ENCODE data around the gene LTC4S.
"Not testable (repeated sequence)": the region's sequence is repeated elsewhere in the genome, so short reads cannot be mapped to it uniquely, and the experiment has no call there.

The LTC4S gene

DNA sequence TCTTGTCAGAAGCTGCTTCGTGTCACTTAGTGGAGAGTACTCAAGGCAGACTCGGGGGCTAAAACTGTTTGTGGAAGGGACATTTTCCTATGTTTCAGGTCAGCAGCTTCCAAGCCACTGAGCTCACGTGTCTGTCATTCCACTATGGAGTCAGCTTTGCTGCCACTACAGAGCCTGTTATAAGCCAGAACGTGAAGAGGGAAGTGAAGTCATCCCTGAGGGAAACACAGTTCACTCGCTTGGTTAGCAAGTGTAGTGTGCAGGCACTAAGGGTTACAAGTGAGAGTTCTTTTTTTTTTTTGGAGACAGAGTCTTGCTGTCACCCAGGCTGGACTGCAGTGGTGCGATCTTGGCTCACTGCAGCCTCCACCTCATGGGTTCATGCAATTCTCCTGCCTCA lies 24.5 kb upstream of the LTC4S start:
- no peak for DNase-seq (ENCODE audit: low read depth in 1 of 2, low spot score in 1 of 2)

DNA sequence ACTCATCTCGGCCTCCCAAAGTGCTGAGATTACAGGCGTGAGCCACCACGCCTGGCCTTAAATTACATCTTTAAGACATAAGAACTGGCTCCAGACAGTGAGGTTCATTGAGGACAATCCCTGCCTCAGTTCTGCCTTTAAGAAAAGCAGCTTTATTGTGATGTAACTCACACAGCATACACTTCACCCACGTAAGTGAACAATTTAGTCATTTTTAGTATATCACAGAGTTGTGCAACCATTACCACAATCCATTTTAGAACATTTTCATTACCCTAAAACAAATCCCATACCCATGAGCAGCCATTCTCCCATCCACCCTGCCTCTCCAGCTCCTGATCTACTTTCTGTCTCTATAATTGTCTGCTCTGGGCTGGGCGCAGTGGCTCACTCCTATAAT lies 24.0 kb upstream of the LTC4S start:
- no peak for DNase-seq (ENCODE audit: low read depth in 1 of 2, low spot score in 1 of 2)

DNA sequence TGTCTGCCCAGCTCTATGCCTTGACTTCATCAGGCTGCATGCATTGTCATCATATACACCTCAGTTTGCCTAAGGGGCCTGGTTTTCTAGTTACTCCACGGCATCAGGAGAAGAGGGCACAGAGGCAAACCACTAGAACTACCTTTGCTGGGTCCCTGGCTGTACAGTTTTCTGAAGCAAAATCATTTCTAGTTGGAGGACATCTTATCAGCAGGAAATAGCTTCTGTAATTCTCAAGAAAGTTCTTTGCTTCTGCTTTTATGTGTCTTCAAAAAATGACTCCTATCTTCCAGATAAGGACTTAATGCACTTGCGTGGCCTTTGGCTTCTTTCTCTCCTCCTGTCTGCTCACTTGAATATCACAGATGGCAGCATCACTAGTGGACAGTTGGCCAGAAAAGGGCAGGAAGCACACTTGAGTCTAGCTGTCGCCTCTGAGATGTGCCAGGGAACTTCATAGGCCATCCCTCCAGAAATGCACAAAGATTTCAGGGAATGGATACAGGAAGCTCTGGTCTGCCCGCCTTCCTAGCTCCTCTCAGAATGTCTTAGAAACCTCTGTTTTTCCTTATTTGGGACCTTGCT lies 22.4 kb upstream of the LTC4S start:
- DNase-seq (ENCODE audit: low read depth in 1 of 2, low spot score in 1 of 2): no peak

DNA sequence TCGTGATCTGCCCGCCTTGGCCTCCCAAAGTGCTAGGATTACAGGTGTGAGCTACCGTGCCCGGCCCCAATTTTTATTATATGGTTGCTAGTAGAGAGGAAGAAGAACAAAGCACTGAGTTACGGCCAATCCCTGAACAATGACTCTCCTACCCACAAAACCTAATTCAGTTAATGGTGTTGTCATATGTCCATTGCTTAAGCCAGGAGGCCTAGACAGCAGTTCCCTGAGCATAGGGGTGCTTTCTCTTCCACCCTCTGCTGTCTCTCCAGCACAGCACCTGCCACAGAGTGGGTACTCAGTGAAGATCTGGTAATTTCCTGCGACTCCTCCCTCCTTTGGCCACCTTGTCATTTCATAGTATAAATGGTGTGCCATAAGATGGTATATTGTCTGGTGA lies 21.4 kb upstream of the LTC4S start:
- DNase-seq (ENCODE audit: low read depth in 1 of 2, low spot score in 1 of 2): no peak

DNA sequence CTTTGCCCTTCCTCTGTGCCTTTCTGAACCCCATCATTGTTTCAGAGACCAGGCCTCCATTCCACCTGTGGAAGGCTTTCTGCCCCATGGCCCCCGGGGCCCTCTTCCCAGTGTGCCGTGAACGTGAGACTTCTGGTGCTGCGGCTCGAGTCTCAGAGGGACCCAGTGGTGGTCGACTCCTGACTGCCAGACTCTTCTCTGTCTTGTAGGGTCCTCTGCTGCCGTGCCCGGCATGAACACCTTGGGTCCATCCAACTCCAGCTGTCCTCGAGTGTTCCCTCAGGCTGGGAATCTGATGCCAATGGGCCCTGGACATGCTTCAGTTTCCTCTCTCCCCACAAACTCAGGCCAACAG lies 20.1 kb upstream of the LTC4S start:
- DNase-seq (ENCODE audit: low read depth in 1 of 2, low spot score in 1 of 2): no peak

DNA sequence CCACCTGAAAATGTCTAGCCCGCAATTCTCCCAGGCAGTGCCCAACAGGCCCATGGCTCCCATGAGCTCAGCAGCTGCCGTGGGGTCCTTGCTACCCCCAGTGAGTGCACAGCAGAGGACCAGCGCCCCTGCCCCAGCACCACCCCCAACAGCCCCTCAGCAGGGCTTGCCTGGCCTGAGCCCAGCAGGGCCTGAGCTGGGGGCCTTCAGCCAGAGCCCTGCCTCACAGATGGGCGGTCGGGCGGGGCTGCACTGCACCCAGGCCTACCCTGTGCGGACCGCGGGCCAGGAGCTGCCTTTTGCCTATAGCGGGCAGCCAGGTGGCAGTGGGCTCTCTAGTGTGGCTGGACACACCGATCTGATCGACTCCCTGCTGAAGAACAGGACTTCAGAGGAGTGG lies 19.3 kb upstream of the LTC4S start:
- DNase-seq (ENCODE audit: low read depth in 1 of 2, low spot score in 1 of 2): no peak

DNA sequence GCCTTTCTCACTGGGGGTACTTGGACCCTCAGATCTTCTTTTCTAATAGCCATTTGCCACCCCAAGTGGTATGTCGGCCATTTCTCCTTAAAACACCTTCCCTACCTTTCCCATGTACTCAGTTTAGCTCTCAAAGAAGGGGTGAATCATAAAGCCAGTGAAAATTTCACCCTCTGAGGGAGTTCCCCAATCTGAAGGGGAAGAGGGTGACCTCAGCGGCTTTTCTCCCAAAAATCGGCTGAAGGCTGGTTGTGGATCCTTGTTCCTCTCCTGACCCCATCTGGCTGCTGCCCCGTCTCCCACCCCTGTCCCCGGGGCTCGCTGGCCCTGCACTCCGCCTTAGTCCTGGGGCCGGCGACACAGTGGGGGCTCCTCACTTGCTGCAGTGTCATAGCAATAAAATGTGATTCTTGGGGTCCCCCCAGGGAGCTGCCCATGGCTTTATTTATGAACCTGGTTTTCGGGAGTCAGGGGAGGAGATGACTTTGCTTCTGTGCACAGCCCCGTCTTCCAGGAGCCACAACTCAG lies 17.3 kb upstream of the LTC4S start:
- no peak for DNase-seq (ENCODE audit: low read depth in 1 of 2, low spot score in 1 of 2)

DNA sequence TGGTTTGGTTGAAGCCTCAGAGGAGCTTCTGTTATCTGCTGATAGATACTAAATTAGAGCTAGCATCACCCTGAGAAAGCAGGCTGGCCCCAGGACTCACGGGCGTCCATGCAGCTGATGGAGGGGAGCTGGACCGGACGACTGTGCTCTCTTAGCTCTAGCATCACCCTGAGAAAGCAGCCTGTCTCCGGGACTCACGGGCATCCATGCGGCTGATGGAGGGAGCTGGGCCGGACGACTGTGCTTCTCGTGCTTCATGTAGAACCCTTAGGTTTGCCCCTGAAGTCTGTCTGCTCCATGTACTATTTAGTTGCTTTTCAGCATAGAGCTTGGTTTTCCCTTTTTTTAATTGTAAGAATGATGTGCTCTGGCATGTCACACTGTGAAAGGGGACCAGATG lies 16.3 kb upstream of the LTC4S start:
- DNase-seq (ENCODE audit: low read depth in 1 of 2, low spot score in 1 of 2): no peak

DNA sequence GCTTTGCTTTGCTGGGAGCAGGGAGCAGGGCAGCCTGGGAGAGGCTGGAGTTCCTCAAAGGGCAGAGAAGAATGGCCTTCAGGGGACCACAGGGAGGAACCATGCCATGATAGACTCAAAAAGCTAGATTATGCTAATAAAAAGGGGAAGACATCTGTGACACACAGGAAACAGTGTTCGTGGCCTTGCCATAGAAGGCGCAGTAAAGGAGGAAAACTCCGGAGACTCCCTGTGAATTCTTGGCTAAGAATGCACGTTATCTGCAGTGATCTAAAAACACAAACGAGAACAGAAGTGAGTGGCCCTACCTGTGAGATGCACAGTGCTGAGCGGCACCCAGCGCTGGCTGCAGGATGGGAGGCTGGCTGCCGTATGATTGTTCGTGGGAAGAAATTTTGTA lies 15.9 kb upstream of the LTC4S start:
- DNase-seq (ENCODE audit: low read depth in 1 of 2, low spot score in 1 of 2): no peak

DNA sequence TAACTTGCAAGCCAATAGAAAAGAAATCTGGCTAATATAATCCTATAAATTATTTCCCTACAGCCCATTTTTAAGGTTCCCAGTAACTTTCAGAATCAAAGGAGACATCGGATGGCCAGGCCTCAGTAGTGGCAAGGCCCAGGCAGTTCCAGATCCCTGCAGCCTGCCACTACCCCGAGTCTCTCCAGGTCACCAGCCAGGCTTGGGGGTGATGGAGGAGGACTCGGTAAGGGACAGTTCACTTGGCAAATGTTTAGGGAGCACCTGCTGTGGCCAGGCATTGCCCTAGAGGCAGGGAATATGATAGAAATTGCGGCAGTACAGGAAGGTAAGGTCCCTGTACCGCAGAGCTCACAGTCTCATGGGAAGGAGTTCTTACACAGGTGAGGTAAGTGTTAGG lies 15.2 kb upstream of the LTC4S start:
- DNase-seq (ENCODE audit: low read depth in 1 of 2, low spot score in 1 of 2): no peak

DNA sequence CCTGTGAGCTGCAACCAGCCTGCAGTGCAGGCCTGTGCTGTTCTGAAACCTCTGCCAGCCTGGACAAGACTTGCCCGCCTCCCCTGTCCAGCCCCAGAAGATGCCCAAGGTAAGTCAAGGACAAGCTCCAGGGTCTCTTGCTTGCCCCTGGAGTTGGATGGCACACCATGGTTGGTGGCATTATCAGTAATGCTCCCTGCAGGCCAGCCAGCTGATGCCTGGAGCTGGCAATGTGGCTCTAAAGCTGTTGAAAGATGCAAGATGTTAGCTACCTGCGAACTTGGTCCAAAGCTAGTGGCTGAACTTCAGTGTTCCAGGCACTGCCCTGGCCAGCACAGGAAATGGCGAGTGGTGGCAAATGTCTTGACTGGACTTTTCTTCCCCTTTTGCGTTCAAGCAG lies 14.0 kb upstream of the LTC4S start:
- DNase-seq (ENCODE audit: low read depth in 1 of 2, low spot score in 1 of 2): no peak

DNA sequence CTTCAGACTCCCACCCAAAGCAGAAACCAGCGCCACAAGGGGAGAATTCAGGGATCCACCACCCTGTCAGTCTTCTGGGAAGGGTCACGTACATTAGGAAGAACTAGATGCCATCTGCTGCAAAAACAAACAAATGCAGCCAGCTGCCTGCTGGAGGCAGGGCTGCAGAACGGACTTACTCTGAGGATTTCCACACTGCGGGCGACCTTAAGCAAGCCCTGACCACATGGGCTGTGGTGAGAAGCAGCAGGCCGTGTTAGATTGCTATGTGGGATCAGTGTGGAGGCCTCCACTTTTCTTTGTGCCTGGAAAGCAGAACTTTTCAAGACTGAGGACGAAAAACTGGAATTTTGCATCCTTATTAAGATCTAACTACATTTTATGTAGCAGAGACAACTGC lies 13.4 kb upstream of the LTC4S start:
- DNase-seq (ENCODE audit: low read depth in 1 of 2, low spot score in 1 of 2): no peak

DNA sequence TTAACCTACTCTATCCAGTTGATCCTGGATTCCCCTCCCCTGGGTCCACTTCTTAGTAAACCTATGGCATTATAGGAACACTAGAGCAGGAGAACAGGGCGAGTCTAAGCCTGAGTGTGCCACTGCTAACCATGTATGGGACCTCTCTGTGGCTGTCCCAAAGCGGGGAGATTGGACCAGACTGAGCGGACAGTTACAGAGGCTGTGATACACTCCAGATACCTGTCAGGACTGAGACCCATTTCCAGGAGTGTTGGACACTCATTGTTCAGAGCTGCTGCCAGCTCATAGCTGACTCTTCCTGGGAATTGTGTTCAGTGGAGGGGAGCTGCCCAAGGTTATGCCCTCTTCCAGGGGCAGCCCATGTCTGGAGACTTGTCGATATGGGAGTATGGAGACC lies 11.9 kb upstream of the LTC4S start:
- DNase-seq (ENCODE audit: low read depth in 1 of 2, low spot score in 1 of 2): no peak

DNA sequence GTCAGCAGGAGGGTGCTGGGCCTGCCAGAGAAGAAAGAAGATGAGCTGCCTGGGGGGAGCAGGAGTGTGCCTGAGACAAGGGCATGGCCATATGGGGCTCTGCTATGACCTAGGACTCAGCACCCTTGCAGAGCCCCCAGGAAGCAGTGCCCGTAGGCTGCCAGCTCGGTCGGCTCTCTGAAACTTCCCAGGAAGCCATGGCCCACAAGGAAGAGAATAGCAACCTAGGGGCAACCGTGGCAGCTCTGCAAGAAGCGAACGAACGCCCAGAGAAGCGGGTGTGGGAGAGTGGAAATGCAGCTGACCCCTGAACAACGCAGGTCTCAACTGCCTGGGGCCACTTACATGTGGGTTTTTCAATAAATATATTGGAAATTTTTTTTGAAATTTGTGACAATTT lies 10.7 kb upstream of the LTC4S start:
- no peak for DNase-seq (ENCODE audit: low read depth in 1 of 2, low spot score in 1 of 2)

DNA sequence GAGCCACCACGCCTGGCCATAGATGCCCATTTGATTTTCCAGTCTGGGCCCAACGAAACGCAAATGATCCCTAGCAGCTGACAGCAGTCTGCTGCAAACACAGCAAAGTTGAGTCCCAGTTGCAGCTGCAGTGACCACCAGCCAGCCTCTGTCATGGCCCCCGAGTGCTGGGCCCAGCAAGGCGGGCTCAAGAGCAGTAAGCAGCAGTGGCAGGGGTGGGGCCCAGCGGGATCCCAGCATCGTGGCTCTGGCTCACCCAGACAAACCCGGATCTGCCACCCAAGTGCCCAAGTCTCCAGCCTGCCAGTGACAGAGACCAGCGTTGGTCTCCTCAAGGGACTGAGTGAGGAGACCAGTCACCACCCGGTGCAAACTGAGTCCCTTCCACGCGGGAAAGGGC lies 6.9 kb upstream of the LTC4S start:
- DNase-seq (ENCODE audit: low read depth in 1 of 2, low spot score in 1 of 2): no peak

DNA sequence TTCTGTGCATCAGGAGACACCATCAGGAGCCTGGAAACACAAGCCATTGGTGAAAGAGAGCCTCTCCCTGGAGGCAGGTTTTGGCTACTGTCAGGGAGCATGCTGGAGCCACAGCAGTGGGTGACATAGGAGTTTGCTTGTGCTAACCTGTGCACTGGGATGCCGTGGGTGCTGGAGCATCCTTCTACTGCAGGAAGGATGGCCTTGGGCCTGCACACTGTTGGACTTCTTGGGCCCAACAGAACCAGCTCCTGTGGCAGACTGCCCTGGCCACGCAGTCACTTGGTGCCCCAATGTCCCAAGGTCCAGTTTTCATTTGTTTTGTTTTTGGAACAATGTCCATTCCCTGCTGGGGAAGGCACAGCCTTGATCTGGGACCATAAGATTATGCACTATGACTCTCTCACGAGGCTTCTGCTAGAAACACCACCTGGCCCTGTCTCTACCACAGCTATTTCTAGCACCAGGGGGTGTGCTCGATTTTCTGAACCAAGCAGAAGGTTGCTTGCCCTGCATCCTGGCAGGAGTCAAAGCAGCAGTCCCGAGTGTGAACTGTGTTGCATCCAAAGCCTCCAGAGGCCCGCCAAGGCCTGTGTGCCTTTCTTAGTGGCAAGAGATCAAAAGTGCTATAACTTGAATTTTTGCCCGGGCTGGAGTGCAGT lies 5.5 kb upstream of the LTC4S start:
- no peak for DNase-seq (ENCODE audit: low read depth in 1 of 2, low spot score in 1 of 2)

DNA sequence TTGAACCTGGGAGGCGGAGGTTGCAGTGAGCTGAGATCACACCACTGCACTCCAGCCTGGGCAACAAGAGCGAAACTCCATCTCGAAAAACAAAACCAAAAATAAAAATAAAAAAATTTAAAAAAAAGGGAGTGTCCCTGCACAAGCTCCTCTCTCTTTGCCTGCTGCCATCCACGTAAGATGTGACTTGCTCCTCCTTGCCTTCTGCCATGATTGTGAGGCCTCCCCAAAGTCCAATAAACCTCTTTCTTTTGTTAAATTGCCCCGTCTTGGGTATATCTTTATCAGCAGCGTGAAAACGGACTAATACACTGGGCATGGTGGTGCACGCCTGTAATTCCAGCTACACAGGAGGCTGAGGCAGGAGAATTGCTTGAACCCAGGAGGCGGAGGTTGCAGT lies 4.5 kb upstream of the LTC4S start:
- DNase-seq (ENCODE audit: low read depth in 1 of 2, low spot score in 1 of 2): not testable (repeated sequence)

DNA sequence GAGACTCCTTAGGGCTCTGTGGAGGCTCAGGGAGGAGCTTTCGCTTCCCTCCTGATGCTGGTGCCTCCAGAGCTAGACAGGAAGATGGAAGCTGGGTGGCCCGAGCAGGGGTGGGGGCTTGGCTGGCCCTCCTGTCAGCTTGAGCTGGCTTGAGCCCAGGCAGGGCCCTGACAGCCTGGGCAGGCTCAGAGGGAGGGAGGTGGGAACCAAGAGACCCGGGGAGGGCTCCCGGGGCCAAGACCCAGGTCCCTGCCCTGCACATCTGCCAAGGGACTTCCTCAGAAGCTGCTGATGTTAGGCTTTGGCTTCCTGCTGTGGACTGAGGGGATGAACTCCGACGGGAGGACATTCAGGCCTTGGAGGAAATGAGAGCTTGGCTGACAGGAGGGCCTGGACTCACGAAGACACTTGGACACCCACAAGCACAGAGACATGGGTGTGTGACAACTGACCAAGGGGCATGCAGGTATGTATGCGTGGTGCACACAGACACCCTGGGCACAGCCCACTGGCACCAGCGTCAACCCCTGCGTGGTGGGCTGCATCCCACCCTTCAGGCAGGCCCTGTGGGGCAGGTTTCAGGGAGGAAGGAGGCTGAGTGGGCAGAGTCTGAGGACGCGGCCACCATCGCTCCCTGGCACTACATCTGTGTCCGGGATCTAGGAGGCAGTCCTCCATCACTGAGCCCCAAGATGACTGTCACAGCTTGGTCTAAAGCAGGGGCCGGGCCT lies 1.7 kb upstream of the LTC4S start:
- no peak for DNase-seq (ENCODE audit: low read depth in 1 of 2, low spot score in 1 of 2)

DNA sequence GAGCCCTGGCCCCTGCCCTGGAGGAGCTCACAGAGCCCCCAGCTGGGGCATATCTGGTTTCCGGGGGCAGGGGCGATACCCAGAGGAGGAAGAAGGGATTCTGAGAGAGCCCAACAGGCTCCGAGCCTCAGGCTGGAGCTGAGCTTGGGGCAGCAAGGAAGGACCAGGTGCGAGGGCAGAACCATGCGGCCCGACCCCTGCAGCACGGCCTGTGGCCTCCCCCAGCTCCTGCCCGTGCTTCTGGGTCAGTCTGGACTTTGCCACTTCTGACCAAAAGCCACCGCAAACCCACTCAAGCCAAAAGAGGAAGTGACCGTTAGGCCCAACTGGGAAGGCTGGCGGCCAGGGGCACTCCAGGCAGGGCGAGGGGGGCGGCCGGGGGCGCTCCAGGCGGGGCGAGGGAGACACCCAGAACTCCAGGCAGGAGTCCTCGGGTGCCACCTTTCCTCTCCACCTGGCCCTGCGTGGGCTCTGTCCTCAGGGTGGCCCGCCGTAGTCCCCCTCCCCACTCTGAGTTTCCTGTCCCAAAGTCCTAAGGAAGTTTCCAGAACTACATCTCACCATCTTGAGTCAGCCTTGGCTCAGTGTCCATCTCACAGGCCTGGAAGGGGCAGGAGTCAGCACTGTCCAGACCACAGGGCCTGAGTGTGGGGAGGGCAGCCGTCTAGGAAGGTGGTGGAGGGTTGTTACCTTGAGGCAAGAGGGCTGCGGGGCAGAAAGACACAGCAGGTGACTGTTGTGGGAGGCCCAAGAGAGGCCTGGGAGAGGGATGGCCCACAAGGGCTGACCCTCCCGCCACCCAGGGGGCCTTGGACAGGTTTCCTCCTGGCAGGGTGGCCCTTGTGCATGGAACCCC lies 946 bp upstream of the LTC4S start:
- DNase-seq (ENCODE audit: low read depth in 1 of 2, low spot score in 1 of 2): no peak

DNA sequence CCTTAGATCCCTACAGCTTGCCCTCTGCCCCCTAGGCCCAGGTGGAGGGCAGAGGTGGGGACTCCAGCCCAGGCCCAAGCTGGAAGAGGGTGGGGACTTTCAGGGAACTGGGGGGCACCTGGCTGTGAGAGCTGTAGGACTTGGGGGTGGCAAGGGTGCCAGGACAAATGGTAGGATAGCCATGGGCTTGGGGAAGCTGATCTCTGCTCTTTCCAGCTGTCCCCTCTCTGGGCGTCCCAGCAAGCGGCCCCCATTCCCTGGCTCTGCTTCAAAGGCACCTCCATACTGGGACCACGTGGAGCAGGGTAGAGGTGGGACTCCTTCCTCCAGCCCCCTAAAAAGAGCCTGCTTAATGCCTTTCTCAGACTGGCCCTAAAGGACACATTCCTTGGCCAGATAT lies 385 bp downstream of the LTC4S start:
- no peak for DNase-seq (ENCODE audit: low read depth in 1 of 2, low spot score in 1 of 2)

DNA sequence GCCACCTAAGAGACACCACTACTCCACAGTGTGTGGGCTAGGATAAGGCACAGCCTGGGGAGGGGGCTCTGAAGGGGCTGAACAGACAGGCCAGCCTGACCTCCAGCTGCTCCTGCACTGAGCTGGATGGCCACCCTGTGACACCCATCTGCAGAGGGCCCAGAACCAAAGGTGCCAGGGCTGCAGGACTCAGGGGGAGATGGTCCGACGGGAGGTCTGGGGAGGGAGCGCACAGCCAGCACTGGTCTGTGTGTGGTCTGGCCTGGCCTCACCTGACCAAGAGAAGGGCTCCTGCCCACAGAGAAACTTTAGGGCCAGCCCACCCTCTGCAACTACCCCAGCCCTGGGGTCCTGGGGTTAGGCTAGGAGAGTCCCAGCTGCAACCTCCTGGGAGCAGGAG lies 789 bp downstream of the LTC4S start:
- DNase-seq (ENCODE audit: low read depth in 1 of 2, low spot score in 1 of 2): no peak

Measured in stimulated activated CD4-positive, alpha-beta T cell treated with anti-CD3 and anti-CD28 coated beads, Interleukin-15, amount 100 ng/mL, for 1 hour (primary cell).